Measurements from ENCODE around the gene BPTF.

Gene BPTF

GRCh38 chr17:67994817-67995569, 169.7 kb downstream of the BPTF start:
- DNase-seq (ENCODE audit: low spot score): peak; percentile 35
- TF ChIP-seq, protein P1, sequence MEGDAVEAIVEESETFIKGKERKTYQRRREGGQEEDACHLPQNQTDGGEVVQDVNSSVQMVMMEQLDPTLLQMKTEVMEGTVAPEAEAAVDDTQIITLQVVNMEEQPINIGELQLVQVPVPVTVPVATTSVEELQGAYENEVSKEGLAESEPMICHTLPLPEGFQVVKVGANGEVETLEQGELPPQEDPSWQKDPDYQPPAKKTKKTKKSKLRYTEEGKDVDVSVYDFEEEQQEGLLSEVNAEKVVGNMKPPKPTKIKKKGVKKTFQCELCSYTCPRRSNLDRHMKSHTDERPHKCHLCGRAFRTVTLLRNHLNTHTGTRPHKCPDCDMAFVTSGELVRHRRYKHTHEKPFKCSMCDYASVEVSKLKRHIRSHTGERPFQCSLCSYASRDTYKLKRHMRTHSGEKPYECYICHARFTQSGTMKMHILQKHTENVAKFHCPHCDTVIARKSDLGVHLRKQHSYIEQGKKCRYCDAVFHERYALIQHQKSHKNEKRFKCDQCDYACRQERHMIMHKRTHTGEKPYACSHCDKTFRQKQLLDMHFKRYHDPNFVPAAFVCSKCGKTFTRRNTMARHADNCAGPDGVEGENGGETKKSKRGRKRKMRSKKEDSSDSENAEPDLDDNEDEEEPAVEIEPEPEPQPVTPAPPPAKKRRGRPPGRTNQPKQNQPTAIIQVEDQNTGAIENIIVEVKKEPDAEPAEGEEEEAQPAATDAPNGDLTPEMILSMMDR (IDR thresholded peaks at IDR 0.05; ENCODE audit: extremely low read depth, missing control alignments): no peak

GRCh38 chr17:67995570-67996263, 170.4 kb downstream of the BPTF start:
- peak; percentile 52 for DNase-seq (ENCODE audit: low spot score)
- TF ChIP-seq, protein P1 (IDR thresholded peaks at IDR 0.05; ENCODE audit: extremely low read depth, missing control alignments): no peak

DNA sequence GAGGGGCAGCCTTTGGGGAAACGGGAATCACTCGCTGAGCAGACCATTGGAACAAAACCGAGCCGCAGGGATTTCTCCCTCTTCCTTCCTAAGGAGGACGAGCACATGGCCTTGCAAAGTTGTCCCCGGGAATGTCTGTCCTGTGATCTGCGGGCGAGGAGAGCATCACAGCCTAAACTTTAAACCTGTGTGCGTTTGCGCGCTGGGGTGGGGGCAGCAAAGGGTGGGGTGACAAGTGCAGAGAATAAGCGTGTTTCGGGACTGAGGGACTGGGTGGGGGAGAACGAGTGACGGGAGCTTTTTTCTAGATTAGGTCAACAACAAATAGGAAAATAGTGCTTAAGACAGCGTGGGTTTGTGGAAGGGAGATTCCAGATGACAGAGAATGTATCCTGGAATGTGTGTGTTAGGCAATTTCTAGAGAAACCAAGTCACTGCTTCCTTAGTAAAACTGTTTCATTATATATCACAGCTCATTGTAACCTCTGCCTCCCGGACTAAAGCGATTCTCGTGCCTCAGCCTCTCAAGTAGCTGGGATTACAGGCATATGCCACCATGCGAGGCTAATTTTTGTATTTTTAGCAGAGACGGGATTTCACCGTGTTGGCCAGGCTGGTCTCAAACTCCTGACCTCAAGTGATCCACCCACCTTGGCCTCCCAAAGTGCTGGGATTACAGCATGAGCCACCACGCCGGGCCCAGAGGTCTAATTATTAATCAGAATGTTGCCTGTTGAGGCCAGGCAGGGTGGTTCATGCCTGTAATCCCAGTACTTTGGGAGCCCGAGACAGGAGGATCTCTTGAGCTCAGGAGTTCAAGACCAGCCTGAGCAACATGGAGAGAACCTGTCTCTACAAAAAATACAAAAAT, 171.2 kb downstream of the BPTF start, which contains the start of gene C17orf58:
TSS of gene C17orf58 (minus strand) at position 169 of the 871 bp plus-strand sequence. CDS start 271 bp downstream, outside the sequence.
- DNase-seq (ENCODE audit: low spot score): peak; percentile 23

GRCh38 chr17:67998466-67998865, 173.2 kb downstream of the BPTF start:
- no peak for DNase-seq (ENCODE audit: low spot score)
- TF ChIP-seq, protein P1 (IDR thresholded peaks at IDR 0.05; ENCODE audit: extremely low read depth, missing control alignments): no peak

- no peak for DNase-seq (ENCODE audit: low spot score)
Measured at GRCh38 chr17:67999291-67999911, 174.1 kb downstream of the BPTF start.

GRCh38 chr17:68004201-68004600, 178.9 kb downstream of the BPTF start:
- TF ChIP-seq, protein P1 (IDR thresholded peaks at IDR 0.05; ENCODE audit: extremely low read depth, missing control alignments): no peak
- no peak for DNase-seq (ENCODE audit: low spot score)

More at GRCh38 chr17:67999291-67999911, 174.1 kb downstream of the BPTF start:
- TF ChIP-seq, protein P1 (IDR thresholded peaks at IDR 0.05; ENCODE audit: extremely low read depth, missing control alignments): no peak

DNA sequence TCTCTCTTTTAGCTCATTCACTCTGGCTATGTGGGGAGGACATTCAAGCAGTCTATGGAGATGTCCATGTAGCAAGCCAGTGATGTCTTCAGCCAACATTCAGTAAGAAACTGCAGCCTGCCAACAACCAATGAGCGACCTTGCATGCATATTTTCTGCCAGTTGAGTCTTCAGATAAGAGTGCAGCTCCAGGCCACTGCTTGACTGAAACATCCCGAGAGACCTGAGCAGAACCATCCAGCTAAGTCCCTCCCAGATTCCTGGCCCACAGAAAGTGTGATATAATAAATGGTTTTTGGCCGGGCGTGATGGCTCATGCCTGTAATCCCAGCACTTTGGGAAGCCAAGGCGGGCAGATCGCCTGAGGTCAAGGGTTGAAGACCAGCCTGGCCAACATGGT, 181.5 kb downstream of the BPTF start:
- no peak for DNase-seq (ENCODE audit: low spot score)
- TF ChIP-seq, protein P1 (IDR thresholded peaks at IDR 0.05; ENCODE audit: extremely low read depth, missing control alignments): no peak

All from GM20000 (cell line).